Measurements from ENCODE around the gene HMG20A. TPM values are rescaled to one million over a fixed set of nuclear protein-coding genes. Genes with fewer than 3 reads are reported as not detected.

HMG20A gene
- polyA plus RNA-seq, 1 donor from 2014 or later: 52.2 TPM

DNA sequence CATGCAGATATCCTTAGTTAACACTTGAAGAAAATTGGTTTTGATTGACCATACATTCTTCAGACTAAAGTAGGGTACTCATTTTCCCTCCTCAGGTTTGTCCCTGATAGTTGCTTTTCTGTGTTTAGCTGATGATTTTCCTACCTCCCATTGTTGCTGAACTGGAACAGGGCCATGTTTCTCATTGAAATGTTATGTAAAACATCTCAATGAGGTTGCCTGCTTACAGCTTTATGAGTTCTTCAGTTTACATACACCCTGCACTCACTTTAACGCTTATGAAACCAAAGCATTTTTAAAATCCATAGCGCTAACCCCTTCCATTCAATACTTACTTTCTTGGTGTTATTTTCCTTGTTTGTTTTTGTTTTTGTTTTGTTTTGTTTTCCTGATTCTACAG, 61.9 kb downstream of the HMG20A start:
- Histone ChIP-seq H3K4me3 (ENCODE audit: low read length) (no peak overlapping the region), H3K9ac (ENCODE audit: low read length) (no peak overlapping the region)

DNA sequence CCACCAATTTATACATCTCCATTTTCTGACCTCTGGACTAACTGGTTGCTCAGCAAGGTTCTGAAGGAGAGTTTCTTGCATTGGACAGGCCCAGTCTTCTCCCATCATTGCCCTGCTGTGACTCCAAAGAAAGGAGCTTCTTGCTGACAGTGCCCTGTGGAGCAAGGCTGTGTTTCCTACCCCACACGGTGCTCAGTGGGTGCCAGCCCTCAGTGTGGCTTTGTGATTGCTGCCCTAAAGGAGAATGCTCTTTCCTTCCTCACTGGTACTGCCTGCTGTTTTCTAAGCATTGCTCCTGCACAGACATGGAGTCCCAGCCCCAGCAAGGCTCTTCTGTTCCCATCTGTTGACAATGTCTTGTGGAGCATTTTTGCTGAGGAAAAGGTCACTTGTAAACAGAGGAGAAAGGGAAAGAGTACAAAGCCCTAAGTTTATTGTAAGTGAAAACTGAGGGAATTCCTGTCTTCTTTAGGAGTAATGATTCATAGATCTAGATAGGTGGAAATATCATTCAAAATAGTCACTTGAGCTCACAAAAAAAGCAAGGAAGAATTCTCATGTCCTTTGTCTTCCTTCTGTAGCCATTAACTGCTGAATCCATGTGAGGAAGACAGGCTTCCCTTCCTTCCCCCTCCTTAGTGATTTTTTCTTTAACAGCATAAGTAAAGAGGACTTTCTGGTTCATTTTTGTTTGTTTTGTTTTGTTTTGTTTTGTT, 62.9 kb downstream of the HMG20A start:
- no peaks in the 10 kb centered on the region for H3K9me3 ChIP-seq (ENCODE audit: low read length)
- no peak overlapping the region for H3K4me2 ChIP-seq (ENCODE audit: low read length)
- H4K20me1 ChIP-seq (ENCODE audit: insufficient read depth): no peaks in the 10 kb centered on the region
- H2AFZ ChIP-seq (ENCODE audit: low read depth, low read length): no peak overlapping the region
- H3K27ac ChIP-seq (ENCODE audit: low read length): no peak overlapping the region
- H3K36me3 ChIP-seq (ENCODE audit: insufficient read depth, low read length): peaks cover 6% of the 10 kb centered on the region
- no peaks in the 10 kb centered on the region for H3K79me2 ChIP-seq (replicated peaks; ENCODE audit: insufficient read depth, low read length)
- no peak overlapping the region for H3K4me3 ChIP-seq (ENCODE audit: low read length)
- H3K27me3 ChIP-seq (ENCODE audit: insufficient read depth, low read depth, low read length): no peaks in the 10 kb centered on the region
- no peaks in the 10 kb centered on the region for H3K9me2 ChIP-seq (ENCODE audit: insufficient read depth, low read length)
- TF ChIP-seq SMC3 (conservative IDR thresholded peaks at IDR 0.05; ENCODE audit: poor library complexity) (no peak), TAF1 (IDR thresholded peaks at IDR 0.05; ENCODE audit: low read depth) (no peak), RAD21 (conservative IDR thresholded peaks at IDR 0.05) (no peak), MXI1 (conservative IDR thresholded peaks at IDR 0.05; ENCODE audit: poor library complexity, severe bottlenecking) (no peak), EP300 (conservative IDR thresholded peaks at IDR 0.05; ENCODE audit: poor library complexity, severe bottlenecking) (no peak), POLR2AphosphoS5 (IDR thresholded peaks at IDR 0.05) (no peak), EZH2 (IDR thresholded peaks at IDR 0.05; ENCODE audit: borderline replicate concordance, insufficient read depth, low read length, poor library complexity, severe bottlenecking) (no peak)
- TF ChIP-seq, protein P1, sequence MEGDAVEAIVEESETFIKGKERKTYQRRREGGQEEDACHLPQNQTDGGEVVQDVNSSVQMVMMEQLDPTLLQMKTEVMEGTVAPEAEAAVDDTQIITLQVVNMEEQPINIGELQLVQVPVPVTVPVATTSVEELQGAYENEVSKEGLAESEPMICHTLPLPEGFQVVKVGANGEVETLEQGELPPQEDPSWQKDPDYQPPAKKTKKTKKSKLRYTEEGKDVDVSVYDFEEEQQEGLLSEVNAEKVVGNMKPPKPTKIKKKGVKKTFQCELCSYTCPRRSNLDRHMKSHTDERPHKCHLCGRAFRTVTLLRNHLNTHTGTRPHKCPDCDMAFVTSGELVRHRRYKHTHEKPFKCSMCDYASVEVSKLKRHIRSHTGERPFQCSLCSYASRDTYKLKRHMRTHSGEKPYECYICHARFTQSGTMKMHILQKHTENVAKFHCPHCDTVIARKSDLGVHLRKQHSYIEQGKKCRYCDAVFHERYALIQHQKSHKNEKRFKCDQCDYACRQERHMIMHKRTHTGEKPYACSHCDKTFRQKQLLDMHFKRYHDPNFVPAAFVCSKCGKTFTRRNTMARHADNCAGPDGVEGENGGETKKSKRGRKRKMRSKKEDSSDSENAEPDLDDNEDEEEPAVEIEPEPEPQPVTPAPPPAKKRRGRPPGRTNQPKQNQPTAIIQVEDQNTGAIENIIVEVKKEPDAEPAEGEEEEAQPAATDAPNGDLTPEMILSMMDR (IDR thresholded peaks at IDR 0.05; ENCODE audit: poor library complexity, severe bottlenecking): no peak
- TF ChIP-seq, protein P2, sequence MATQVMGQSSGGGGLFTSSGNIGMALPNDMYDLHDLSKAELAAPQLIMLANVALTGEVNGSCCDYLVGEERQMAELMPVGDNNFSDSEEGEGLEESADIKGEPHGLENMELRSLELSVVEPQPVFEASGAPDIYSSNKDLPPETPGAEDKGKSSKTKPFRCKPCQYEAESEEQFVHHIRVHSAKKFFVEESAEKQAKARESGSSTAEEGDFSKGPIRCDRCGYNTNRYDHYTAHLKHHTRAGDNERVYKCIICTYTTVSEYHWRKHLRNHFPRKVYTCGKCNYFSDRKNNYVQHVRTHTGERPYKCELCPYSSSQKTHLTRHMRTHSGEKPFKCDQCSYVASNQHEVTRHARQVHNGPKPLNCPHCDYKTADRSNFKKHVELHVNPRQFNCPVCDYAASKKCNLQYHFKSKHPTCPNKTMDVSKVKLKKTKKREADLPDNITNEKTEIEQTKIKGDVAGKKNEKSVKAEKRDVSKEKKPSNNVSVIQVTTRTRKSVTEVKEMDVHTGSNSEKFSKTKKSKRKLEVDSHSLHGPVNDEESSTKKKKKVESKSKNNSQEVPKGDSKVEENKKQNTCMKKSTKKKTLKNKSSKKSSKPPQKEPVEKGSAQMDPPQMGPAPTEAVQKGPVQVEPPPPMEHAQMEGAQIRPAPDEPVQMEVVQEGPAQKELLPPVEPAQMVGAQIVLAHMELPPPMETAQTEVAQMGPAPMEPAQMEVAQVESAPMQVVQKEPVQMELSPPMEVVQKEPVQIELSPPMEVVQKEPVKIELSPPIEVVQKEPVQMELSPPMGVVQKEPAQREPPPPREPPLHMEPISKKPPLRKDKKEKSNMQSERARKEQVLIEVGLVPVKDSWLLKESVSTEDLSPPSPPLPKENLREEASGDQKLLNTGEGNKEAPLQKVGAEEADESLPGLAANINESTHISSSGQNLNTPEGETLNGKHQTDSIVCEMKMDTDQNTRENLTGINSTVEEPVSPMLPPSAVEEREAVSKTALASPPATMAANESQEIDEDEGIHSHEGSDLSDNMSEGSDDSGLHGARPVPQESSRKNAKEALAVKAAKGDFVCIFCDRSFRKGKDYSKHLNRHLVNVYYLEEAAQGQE (IDR thresholded peaks at IDR 0.05; ENCODE audit: borderline replicate concordance): no peak
- no peaks in the 10 kb centered on the region for H3F3A ChIP-seq (ENCODE audit: insufficient read depth, low read length, poor library complexity, severe bottlenecking)
- H3K9ac ChIP-seq (ENCODE audit: low read length): no peak overlapping the region

More for the DNA sequence above, 61.9 kb downstream of the HMG20A start:
- Histone ChIP-seq H3K27ac (ENCODE audit: low read length) (no peak overlapping the region), H3K79me2 (replicated peaks; ENCODE audit: insufficient read depth, low read length) (no peaks in the 10 kb centered on the region), H3K9me3 (ENCODE audit: low read length) (no peaks in the 10 kb centered on the region), H2AFZ (ENCODE audit: low read depth, low read length) (no peak overlapping the region), H3F3A (ENCODE audit: insufficient read depth, low read length, poor library complexity, severe bottlenecking) (no peaks in the 10 kb centered on the region), H3K9me2 (ENCODE audit: insufficient read depth, low read length) (no peaks in the 10 kb centered on the region), H3K27me3 (ENCODE audit: insufficient read depth, low read depth, low read length) (no peaks in the 10 kb centered on the region), H4K20me1 (ENCODE audit: insufficient read depth) (no peaks in the 10 kb centered on the region), H3K36me3 (ENCODE audit: insufficient read depth, low read length) (peaks cover 6% of the 10 kb centered on the region), H3K4me2 (ENCODE audit: low read length) (no peak overlapping the region)
- no peak for TF ChIP-seq MXI1 (conservative IDR thresholded peaks at IDR 0.05; ENCODE audit: poor library complexity, severe bottlenecking)
- TF ChIP-seq SMC3 (conservative IDR thresholded peaks at IDR 0.05; ENCODE audit: poor library complexity): no peak
- TF ChIP-seq, protein P2 (IDR thresholded peaks at IDR 0.05; ENCODE audit: borderline replicate concordance): no peak
- TF ChIP-seq EP300 (conservative IDR thresholded peaks at IDR 0.05; ENCODE audit: poor library complexity, severe bottlenecking): no peak
- no peak for TF ChIP-seq TAF1 (IDR thresholded peaks at IDR 0.05; ENCODE audit: low read depth)
- TF ChIP-seq, protein P1 (IDR thresholded peaks at IDR 0.05; ENCODE audit: poor library complexity, severe bottlenecking): no peak
- TF ChIP-seq POLR2AphosphoS5 (IDR thresholded peaks at IDR 0.05): no peak
- no peak for TF ChIP-seq RAD21 (conservative IDR thresholded peaks at IDR 0.05)
- TF ChIP-seq EZH2 (IDR thresholded peaks at IDR 0.05; ENCODE audit: borderline replicate concordance, insufficient read depth, low read length, poor library complexity, severe bottlenecking): no peak
